Stimulated activated CD4-positive, alpha-beta T cell treated with anti-CD3 and anti-CD28 coated beads, Interleukin-12 subunit alpha, Interleukin-12 subunit beta, amount 100 ng/mL, for 24 hours (primary cell): ENCODE results near the gene KLHL17.

ENCODE experiments used
- DNase-seq, 2 experiments: peaks; one replicate each; pipeline ENCODE4 v3.0.0-alpha.2; 2020; ENCODE audit warnings: low read depth in 2 of 2

Gene KLHL17

GRCh38 chr1:960363-961131, at the start of gene KLHL17:
Gene KLHL17 (plus strand): TSS chr1:960584. CDS start chr1:960694, 110 bp downstream.
- DNase-seq = peak; percentile 66 to 84

GRCh38 chr1:910881-911721, 49.3 kb upstream of the KLHL17 start:
- DNase-seq = no peak

- DNase-seq = no peak
These were observed 48.3 kb upstream of the KLHL17 start for GRCh38 chr1:911875-912739.

GRCh38 chr1:912740-913301, 47.6 kb upstream of the KLHL17 start:
- no peak for DNase-seq

GRCh38 chr1:913491-914130, 46.8 kb upstream of the KLHL17 start:
- DNase-seq = no peak

- no peak for DNase-seq
These were observed 46.1 kb upstream of the KLHL17 start for GRCh38 chr1:914131-914890.

GRCh38 chr1:914891-915280, 45.5 kb upstream of the KLHL17 start:
- no peak for DNase-seq

GRCh38 chr1:915295-916172, 44.9 kb upstream of the KLHL17 start:
- no peak for DNase-seq

GRCh38 chr1:916173-917075, 44.0 kb upstream of the KLHL17 start:
- no peak for DNase-seq

GRCh38 chr1:917076-917459, 43.3 kb upstream of the KLHL17 start:
- no peak for DNase-seq

- DNase-seq = no peak
These were observed 42.8 kb upstream of the KLHL17 start for GRCh38 chr1:917466-918091.

- no peak for DNase-seq
These were observed 42.0 kb upstream of the KLHL17 start for GRCh38 chr1:918353-918752.

- no peak for DNase-seq
These were observed 41.5 kb upstream of the KLHL17 start for GRCh38 chr1:918843-919242.

- DNase-seq = no peak
These were observed 41.0 kb upstream of the KLHL17 start for GRCh38 chr1:919271-919872.

- DNase-seq = no peak
These were observed 40.4 kb upstream of the KLHL17 start for GRCh38 chr1:920010-920409.

- no peak for DNase-seq
These were observed 39.9 kb upstream of the KLHL17 start for GRCh38 chr1:920521-920920.

GRCh38 chr1:921011-921837, 39.2 kb upstream of the KLHL17 start:
- no peak for DNase-seq
